Heart left ventricle (tissue), 13 donors: ENCODE results near the gene PMEPA1.

Experiments used
- POLR2A ChIP-seq, 2 donors: fragments of 450-650 bp; IDR thresholded peaks; one replicate each; pipeline ENCODE4 v1.6.1; 2017; ENCODE audit warnings: antibody characterized with exemption in 2 of 2, mild to moderate bottlenecking in 2 of 2, moderate library complexity in 2 of 2
- TF ChIP-seq, protein P1 (sequence below), 12 donors: fragments of 200-600 bp; sonication (generic) in 4 of 12; IDR thresholded peaks; one replicate each; pipeline versions ENCODE4 v1.5.0 to v1.8.0; 2018 to 2022; ENCODE audit warnings: antibody characterized with exemption in 12 of 12, mild to moderate bottlenecking in 5 of 12
- donor health status: ischemic (EF 13 %, LVEDD 7.1; RV severe dilation, severe dysfunction).
- donor health status: DM: no; HTN: yes; CAD: no.
- donor health status: DM: no; HTN: no; CAD: no.
- donor health status: ischemic (EF 25% LVEDD 6.9; RV normal size, moderate dysfunction).
- donor health status: ischemic (EF 25% LVEDD 5.7; RV mildly dilated, moderate dysfunction).
- donor health status: ischemic (EF 35%, LVEDD 5.7; RV mildly dilated, moderate dysfunction).
- donor health status: nonischemic (EF 11% LVEDD 7.7; RV severe dilation, severe dysfunction).
- donor health status: DM: yes; HTN: yes; CAD: no.
- donor health status: PGD.
- donor health status: ischemic (EF 29% LVEDD 5.4; RV normal size, mild dysfunction).
- donor health status: nonischemic (EF 23%, LVEDD 6.1; RV moderate dilation, normal function).

DNA sequence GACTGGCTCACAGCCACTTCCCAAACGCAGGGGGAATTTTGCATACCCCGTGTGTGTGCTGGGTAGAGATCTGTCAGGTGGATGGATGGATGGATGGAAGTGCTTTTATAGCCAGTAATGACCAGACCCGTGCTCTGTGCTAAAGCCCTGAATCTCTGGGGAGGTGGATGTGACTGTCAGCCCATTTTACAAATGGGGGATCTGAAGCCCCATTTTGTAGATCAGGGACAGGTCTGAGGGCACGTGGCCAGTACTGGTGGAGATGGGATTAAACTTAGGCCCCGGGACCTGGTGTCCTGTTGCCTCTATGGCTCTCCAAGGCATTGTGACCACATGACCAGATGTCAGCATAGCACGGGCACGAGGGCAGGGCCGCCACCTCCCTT, 51.4 kb downstream of the PMEPA1 start:
- TF ChIP-seq POLR2A (IDR thresholded peaks at IDR 0.05): no peak
- TF ChIP-seq, protein P1, sequence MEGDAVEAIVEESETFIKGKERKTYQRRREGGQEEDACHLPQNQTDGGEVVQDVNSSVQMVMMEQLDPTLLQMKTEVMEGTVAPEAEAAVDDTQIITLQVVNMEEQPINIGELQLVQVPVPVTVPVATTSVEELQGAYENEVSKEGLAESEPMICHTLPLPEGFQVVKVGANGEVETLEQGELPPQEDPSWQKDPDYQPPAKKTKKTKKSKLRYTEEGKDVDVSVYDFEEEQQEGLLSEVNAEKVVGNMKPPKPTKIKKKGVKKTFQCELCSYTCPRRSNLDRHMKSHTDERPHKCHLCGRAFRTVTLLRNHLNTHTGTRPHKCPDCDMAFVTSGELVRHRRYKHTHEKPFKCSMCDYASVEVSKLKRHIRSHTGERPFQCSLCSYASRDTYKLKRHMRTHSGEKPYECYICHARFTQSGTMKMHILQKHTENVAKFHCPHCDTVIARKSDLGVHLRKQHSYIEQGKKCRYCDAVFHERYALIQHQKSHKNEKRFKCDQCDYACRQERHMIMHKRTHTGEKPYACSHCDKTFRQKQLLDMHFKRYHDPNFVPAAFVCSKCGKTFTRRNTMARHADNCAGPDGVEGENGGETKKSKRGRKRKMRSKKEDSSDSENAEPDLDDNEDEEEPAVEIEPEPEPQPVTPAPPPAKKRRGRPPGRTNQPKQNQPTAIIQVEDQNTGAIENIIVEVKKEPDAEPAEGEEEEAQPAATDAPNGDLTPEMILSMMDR (IDR thresholded peaks at IDR 0.05): no peak
